HUES64 (cell line): ENCODE results near the gene CACNA1B.

ENCODE experiments used
- H3K27ac ChIP-seq: 2 replicates; pipeline ENCODE4 v1.7.0; 2013; ENCODE audit warnings: low read depth, low read length, inconsistent platforms
- H3K27me3 ChIP-seq: 2 replicates; pipeline ENCODE4 v1.6.1; 2013; ENCODE audit warnings: mild to moderate bottlenecking, low read length; ENCODE audit not compliant: insufficient read depth
- H3K36me3 ChIP-seq: 2 replicates; pipeline ENCODE4 v1.6.1; 2013; ENCODE audit warnings: mild to moderate bottlenecking, low read length; ENCODE audit not compliant: insufficient read depth
- H3K4me1 ChIP-seq: 2 replicates; pipeline ENCODE4 v1.6.1; 2013; ENCODE audit warnings: mild to moderate bottlenecking, low read length, moderate library complexity; ENCODE audit not compliant: insufficient read depth
- H3K4me3 ChIP-seq: 2 replicates; pipeline ENCODE4 v1.5.1; 2013; ENCODE audit warnings: mild to moderate bottlenecking, low read length, moderate library complexity
- H3K9ac ChIP-seq: 2 replicates; pipeline ENCODE4 v1.6.1; 2013; ENCODE audit warnings: mild to moderate bottlenecking, low read depth, low read length
- H3K9me3 ChIP-seq: 2 replicates; pipeline ENCODE4 v1.6.1; 2013; ENCODE audit warnings: low read depth, low read length; ENCODE audit not compliant: insufficient read depth
- WGBS: fragments of 150-250, 120-280 bp; methylation state at CpG from one replicate; pipeline ENCODE4 v1.1.7; 2013; ENCODE audit warnings: missing lambda C conversion rate; 5-methylcytosine and 5-hydroxymethylcytosine counted together

The CACNA1B gene

DNA sequence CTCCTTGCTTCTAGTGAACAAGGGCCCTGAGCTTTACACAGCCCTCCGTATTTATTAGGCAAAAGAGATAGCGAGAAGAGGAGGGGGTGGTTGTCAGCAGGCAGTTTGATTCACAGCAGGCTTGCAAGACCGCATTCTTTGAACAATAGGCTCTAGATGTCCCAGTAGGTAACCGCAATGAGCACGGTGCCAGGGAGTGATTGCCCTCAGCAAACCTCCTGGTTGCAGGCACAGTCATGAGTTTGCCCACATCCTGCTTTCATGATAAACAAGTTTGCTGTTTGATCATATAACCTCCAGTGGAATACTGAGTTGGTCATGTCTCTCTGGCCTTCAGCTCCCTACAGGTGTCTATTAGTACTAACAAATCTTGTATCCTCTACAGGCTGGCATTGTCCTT is 66.1 kb downstream of the CACNA1B start:
- Histone ChIP-seq H3K9me3 (peaks cover 79% of the 10 kb centered on the region), H3K27ac (no peak overlapping the region), H3K4me1 (no peaks in the 10 kb centered on the region), H3K4me3 (no peak overlapping the region), H3K9ac (no peak overlapping the region), H3K36me3 (peaks cover 9% of the 10 kb centered on the region; the same call in 1 of the 2 replicates), H3K27me3 (no peaks in the 10 kb centered on the region)
- WGBS: 81% methylated on average over 5 of the region's 5 CpGs

DNA sequence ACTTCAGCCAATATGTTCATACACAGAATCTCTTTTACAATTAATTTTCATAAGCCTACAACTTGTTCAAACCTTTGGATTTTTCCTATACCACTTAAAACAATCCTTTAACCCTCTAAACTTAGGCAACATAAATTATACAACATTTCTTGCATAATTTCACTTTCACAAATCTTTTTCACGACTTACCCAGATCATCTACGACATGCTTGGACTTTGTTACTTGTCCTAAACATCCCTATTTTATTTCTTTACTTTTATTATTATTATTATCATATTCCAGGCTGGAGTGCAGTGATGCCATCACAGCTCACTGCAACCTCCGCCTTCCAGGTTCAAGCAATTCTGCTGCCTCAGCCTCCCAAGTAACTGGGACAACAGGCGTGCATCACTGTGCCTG is 68.0 kb downstream of the CACNA1B start:
- 69% methylated on average over 4 of the region's 4 CpGs for WGBS
- Histone ChIP-seq H3K4me1 (no peaks in the 10 kb centered on the region), H3K9me3 (peaks cover 79% of the 10 kb centered on the region)

GRCh38 chr9:137946993-137947392 is 69.4 kb downstream of the CACNA1B start:
- Histone ChIP-seq H3K9me3 (peaks cover 69% of the 10 kb centered on the region), H3K4me1 (no peaks in the 10 kb centered on the region), H3K27me3 (no peaks in the 10 kb centered on the region), H3K4me3 (no peak overlapping the region), H3K27ac (no peak overlapping the region), H3K9ac (no peak overlapping the region), H3K36me3 (peaks cover 9% of the 10 kb centered on the region; the same call in 1 of the 2 replicates)
- WGBS: 63% methylated on average over 2 of the region's 2 CpGs

More for the DNA sequence above, 68.0 kb downstream of the CACNA1B start:
- H3K27me3 ChIP-seq: no peaks in the 10 kb centered on the region
- H3K9ac ChIP-seq: no peak overlapping the region
- no peak overlapping the region for H3K27ac ChIP-seq
- no peak overlapping the region for H3K4me3 ChIP-seq
- H3K36me3 ChIP-seq: peaks cover 9% of the 10 kb centered on the region; the same call in 1 of the 2 replicates

DNA sequence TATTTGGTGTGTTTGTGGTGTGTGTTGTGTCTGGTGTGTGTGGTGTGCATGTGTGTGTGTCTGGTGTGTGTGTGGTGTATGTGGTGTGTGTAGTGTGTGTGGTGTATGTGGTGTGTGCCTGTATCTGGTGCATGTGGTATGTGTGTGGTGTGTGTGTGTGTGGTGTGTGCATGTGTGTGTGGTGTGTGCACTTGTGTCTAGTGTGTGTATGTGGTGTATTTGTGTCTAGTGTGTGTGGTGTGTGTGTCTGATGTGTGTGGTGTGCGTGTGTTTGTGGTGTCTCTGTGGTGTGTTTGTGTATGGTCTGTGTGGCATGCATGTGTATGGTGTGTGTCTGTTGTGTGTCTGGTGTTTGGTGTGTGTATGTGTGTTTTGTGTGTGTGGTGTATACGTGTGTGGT is 71.1 kb downstream of the CACNA1B start:
- 87% methylated on average over 2 of the region's 2 CpGs for WGBS
- Histone ChIP-seq H3K27ac (no peak overlapping the region), H3K9ac (no peak overlapping the region), H3K27me3 (no peaks in the 10 kb centered on the region), H3K36me3 (peaks cover 9% of the 10 kb centered on the region; the same call in 1 of the 2 replicates), H3K4me3 (no peak overlapping the region), H3K4me1 (no peaks in the 10 kb centered on the region), H3K9me3 (peaks cover 54% of the 10 kb centered on the region)

GRCh38 chr9:137949260-137949659 is 71.7 kb downstream of the CACNA1B start:
- 89% methylated on average over 8 of the region's 8 CpGs for WGBS

GRCh38 chr9:137951107-137951506 is 73.5 kb downstream of the CACNA1B start:
- no peak overlapping the region for H3K27ac ChIP-seq
- H3K36me3 ChIP-seq: no peaks in the 10 kb centered on the region
- H3K9ac ChIP-seq: no peak overlapping the region
- no peak overlapping the region for H3K4me3 ChIP-seq
- WGBS: 73% methylated on average over 8 of the region's 8 CpGs
- H3K9me3 ChIP-seq: peaks cover 29% of the 10 kb centered on the region
- H3K27me3 ChIP-seq: no peaks in the 10 kb centered on the region
- H3K4me1 ChIP-seq: no peaks in the 10 kb centered on the region

More at GRCh38 chr9:137949260-137949659, 71.7 kb downstream of the CACNA1B start:
- Histone ChIP-seq H3K27me3 (no peaks in the 10 kb centered on the region), H3K36me3 (peaks cover 9% of the 10 kb centered on the region; the same call in 1 of the 2 replicates), H3K9ac (no peak overlapping the region), H3K27ac (no peak overlapping the region), H3K9me3 (peaks cover 48% of the 10 kb centered on the region), H3K4me1 (no peaks in the 10 kb centered on the region), H3K4me3 (no peak overlapping the region)

DNA sequence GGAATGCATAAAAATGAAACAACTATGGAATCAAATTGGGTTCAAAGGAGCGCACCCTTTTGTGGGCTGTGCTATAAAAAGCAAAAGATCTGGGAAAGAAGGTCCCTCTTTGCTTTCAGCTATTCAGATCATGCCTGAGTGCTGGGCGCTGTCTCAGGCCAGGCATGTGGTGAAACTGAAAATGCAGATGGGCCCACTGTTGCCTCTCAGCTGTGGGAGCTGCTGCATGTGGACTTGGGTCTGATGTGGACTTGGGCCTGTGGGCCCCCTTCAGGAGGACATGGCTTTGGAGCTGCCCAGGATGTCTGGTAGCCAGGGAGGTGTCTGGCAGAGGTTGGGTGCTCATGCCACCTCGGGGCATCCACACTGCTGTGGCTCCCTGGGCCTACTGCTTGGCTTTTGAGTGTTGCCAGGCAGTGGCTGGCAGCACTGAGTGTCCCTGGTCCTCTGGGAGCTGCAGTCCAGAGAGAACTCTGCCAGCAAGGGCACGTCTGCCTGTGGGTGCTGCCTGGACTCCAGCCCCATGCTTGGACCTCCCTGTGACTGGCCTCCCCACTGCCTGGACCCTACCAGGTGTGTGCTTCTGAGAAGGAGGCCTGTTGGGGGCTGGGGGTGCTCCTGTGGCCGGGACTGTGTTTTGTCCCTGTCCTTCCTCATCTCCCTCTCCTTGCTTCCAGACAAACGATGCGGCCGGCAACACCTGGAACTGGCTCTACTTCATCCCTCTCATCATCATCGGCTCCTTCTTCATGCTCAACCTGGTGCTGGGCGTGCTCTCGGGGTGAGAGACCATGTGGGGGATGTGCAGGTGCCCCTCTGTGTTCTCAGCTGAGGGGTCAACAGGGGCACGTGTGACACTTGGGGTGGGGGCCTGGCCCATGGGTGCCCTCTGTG is 74.3 kb downstream of the CACNA1B start:
- H3K27ac ChIP-seq: no peak overlapping the region
- WGBS: 80% methylated on average over 12 of the region's 12 CpGs
- H3K36me3 ChIP-seq: no peaks in the 10 kb centered on the region

DNA sequence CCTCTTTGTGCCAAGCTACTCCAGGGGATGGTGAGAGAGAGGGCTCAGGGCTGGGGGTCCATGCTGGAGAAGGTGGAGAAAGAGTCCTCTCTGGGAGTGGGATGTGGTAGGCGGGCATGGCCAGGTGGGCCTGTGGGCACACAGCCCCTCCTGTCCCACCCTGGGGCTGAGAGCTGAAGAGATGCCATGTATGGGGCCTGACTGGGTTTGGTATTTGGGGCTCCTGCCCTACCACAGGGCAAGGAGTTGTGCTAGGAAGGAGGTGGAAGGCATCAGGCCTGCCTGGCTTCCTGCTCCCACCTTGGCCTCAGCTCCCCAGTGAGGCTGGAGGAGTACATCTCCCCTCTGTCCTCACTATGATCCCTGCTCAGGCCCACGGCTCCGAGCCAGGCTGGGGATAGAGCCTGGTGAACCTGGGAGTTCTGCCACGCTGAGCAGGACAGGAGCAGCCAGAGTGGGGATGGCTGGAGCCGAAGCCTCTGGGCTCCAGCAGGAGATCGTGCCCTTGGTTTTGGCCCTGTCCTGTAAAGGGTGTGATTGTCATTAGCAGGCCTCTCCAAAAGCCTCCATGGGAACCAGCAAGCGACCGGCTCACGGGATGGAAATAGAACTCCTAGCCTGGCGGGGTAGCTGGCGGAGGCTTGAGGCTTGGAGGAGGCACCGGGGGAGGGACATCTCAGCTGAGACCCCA is 75.5 kb downstream of the CACNA1B start:
- Histone ChIP-seq H3K9ac (no peak overlapping the region), H3K36me3 (0 out of 2 replicates have a peak, but pooled peaks cover 3% of the 10 kb centered on the region), H3K4me3 (no peak overlapping the region), H3K27ac (no peak overlapping the region), H3K27me3 (no peaks in the 10 kb centered on the region), H3K9me3 (peaks cover 10% of the 10 kb centered on the region), H3K4me1 (no peaks in the 10 kb centered on the region)
- WGBS: 89% methylated on average over 12 of the region's 12 CpGs

More for the DNA sequence above, 74.3 kb downstream of the CACNA1B start:
- H3K27me3 ChIP-seq: no peaks in the 10 kb centered on the region
- H3K4me1 ChIP-seq: no peaks in the 10 kb centered on the region
- peaks cover 22% of the 10 kb centered on the region for H3K9me3 ChIP-seq
- no peak overlapping the region for H3K4me3 ChIP-seq
- no peak overlapping the region for H3K9ac ChIP-seq

GRCh38 chr9:137953683-137954438 is 76.3 kb downstream of the CACNA1B start:
- no peaks in the 10 kb centered on the region for H3K4me1 ChIP-seq
- H3K27me3 ChIP-seq: no peaks in the 10 kb centered on the region
- WGBS: 77% methylated on average over 9 of the region's 10 CpGs
- H3K27ac ChIP-seq: no peak overlapping the region
- H3K9ac ChIP-seq: no peak overlapping the region
- peaks cover 3% of the 10 kb centered on the region; the same call in 1 of the 2 replicates for H3K9me3 ChIP-seq
- no peak overlapping the region for H3K4me3 ChIP-seq
- 0 out of 2 replicates have a peak, but pooled peaks cover 3% of the 10 kb centered on the region for H3K36me3 ChIP-seq

DNA sequence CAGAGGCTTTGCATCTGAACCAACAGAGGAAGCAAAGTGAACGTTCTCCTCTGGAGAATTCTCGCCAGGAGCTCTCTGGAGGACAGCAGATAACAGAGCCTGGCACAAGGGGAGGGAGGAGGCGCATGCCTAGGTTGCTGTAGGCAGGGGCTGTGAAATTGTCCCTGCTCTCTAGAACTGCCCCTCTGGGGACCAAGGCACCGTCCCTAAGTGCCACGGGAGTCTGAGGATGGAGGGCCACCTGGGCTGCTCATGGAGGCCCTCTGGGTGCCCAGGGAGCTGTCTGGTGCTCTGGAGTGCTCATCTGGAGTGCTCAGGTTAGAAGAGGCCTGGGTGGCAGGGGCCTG is 77.6 kb downstream of the CACNA1B start:
- no peaks in the 10 kb centered on the region for H3K27me3 ChIP-seq
- no peaks in the 10 kb centered on the region for H3K9me3 ChIP-seq
- H3K4me3 ChIP-seq: no peak overlapping the region
- H3K4me1 ChIP-seq: no peaks in the 10 kb centered on the region
- no peak overlapping the region for H3K9ac ChIP-seq
- no peak overlapping the region for H3K27ac ChIP-seq
- 0 out of 2 replicates have a peak, but pooled peaks cover 3% of the 10 kb centered on the region for H3K36me3 ChIP-seq
- 73% methylated on average over 5 of the region's 5 CpGs for WGBS
